SU-DHL-6 (cell line): ENCODE measurements around the gene SPATC1L.

Experiments used
- H2AFZ ChIP-seq: fragments of 200-600 bp; sonication (generic); 2 replicates; pipeline ENCODE4 v1.6.1; 2014; ENCODE audit warnings: low read depth, mild to moderate bottlenecking, moderate library complexity, mixed read lengths, antibody characterized with exemption, low read length; ENCODE audit not compliant: severe bottlenecking
- H3F3A ChIP-seq: fragments of 200-600 bp; shearing (Covaris generic); 2 replicates; pipeline ENCODE4 v1.6.0; 2016; ENCODE audit warnings: antibody characterized with exemption, mild to moderate bottlenecking; ENCODE audit not compliant: insufficient read depth
- H3K27ac ChIP-seq: fragments of 200-600 bp; sonication (generic); 2 replicates; pipeline ENCODE4 v1.5.1; 2016; ENCODE audit warnings: low read depth, mild to moderate bottlenecking, low read length, moderate library complexity, mixed read lengths
- H3K27me3 ChIP-seq: fragments of 200-600 bp; sonication (generic), shearing (Covaris generic); 2 replicates; pipeline ENCODE4 v1.6.0; 2014; ENCODE audit warnings: mild to moderate bottlenecking, low read length
- H3K36me3 ChIP-seq: fragments of 200-600 bp; sonication (generic); 2 replicates; pipeline ENCODE4 v1.6.1; 2014; ENCODE audit warnings: mild to moderate bottlenecking, low read length, mixed read lengths
- H3K4me2 ChIP-seq: fragments of 300-600, 200-600 bp; shearing (Covaris generic), sonication (generic); 2 replicates; pipeline ENCODE4 v1.6.0; 2014; ENCODE audit warnings: low read length, low read depth, mild to moderate bottlenecking; ENCODE audit not compliant: poor library complexity, severe bottlenecking
- H3K4me3 ChIP-seq: fragments of 200-600 bp; sonication (generic); 2 replicates; pipeline ENCODE4 v1.5.1; 2014; ENCODE audit warnings: antibody characterized with exemption, low read length, mild to moderate bottlenecking, mixed read lengths; ENCODE audit not compliant: insufficient read depth, poor library complexity, severe bottlenecking
- H3K79me2 ChIP-seq: fragments of 200-600 bp; sonication (generic); 2 replicates; pipeline ENCODE4 v1.6.1; 2014; ENCODE audit warnings: mild to moderate bottlenecking, low read length, moderate library complexity; ENCODE audit not compliant: insufficient read depth
- H3K9ac ChIP-seq: fragments of 200-600 bp; sonication (generic); 2 replicates; pipeline ENCODE4 v1.7.0; 2014; ENCODE audit warnings: mild to moderate bottlenecking, low read length
- H3K9me2 ChIP-seq: fragments of 200-600 bp; sonication (generic); replicated peaks from 2 replicates; pipeline ENCODE4 v1.6.1; 2014; ENCODE audit warnings: low read length; ENCODE audit not compliant: insufficient read depth
- H3K9me3 ChIP-seq: fragments of 200-600 bp; sonication (generic); 2 replicates; pipeline ENCODE4 v1.6.1; 2014; ENCODE audit warnings: low read length, mixed read lengths; ENCODE audit not compliant: insufficient read depth
- H4K20me1 ChIP-seq: fragments of 200-600 bp; sonication (generic); 2 replicates; pipeline ENCODE4 v1.6.1; 2014; ENCODE audit warnings: low read depth, mild to moderate bottlenecking, antibody characterized with exemption, low read length, moderate library complexity, mixed read lengths
- EZH2phosphoT487 ChIP-seq: fragments of 200-600 bp; sonication (generic), shearing (Covaris generic); conservative IDR thresholded peaks from 2 replicates; pipeline ENCODE4 v1.6.1; 2018; ENCODE audit warnings: mild to moderate bottlenecking, antibody characterized with exemption, low read length, moderate library complexity, mixed read lengths
- TF ChIP-seq, protein P1 (sequence below): fragments of 200-600 bp; sonication (generic); IDR thresholded peaks from one replicate; pipeline ENCODE4 v1.5.1; 2017; ENCODE audit warnings: antibody characterized with exemption, mild to moderate bottlenecking, low read length, moderate library complexity; ENCODE audit not compliant: insufficient read depth, poor library complexity, severe bottlenecking

Gene SPATC1L

DNA sequence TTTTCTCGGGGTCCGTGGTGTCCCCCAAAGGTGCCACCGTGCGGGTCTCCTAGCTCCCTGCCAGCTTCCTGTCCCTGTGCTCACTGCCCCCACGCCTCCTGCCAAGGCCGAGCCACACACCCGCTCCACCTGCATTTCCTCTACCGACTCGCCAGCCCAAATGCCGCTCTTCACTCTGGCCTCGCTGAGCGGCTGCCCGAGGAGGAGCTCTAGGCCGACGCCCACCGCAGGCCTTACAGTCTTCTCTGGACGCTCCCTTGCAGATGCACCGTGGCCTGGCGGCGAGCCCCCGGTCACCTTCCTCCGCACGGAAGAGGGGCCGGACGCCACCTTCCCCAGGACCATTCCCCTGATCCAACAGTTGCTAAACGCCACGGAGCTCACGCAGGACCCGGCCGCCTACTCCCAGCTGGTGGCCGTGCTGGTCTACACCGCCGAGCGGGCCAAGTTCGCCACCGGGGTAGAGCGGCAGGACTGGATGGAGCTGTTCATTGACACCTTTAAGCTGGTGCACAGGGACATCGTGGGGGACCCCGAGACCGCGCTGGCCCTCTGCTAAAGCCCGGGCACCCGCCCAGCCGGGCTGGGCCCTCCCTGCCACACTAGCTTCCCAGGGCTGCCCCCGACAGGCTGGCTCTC lies 55.2 kb downstream of the SPATC1L start:
- H4K20me1 ChIP-seq = no peaks in the 10 kb centered on the region
- H3K79me2 ChIP-seq = no peaks in the 10 kb centered on the region
- no peak overlapping the region for H3K4me2 ChIP-seq
- H2AFZ ChIP-seq = no peak overlapping the region
- H3K9ac ChIP-seq = no peak overlapping the region
- no peaks in the 10 kb centered on the region for H3K9me2 ChIP-seq
- TF ChIP-seq EZH2phosphoT487 = no peak
- TF ChIP-seq, protein P1, sequence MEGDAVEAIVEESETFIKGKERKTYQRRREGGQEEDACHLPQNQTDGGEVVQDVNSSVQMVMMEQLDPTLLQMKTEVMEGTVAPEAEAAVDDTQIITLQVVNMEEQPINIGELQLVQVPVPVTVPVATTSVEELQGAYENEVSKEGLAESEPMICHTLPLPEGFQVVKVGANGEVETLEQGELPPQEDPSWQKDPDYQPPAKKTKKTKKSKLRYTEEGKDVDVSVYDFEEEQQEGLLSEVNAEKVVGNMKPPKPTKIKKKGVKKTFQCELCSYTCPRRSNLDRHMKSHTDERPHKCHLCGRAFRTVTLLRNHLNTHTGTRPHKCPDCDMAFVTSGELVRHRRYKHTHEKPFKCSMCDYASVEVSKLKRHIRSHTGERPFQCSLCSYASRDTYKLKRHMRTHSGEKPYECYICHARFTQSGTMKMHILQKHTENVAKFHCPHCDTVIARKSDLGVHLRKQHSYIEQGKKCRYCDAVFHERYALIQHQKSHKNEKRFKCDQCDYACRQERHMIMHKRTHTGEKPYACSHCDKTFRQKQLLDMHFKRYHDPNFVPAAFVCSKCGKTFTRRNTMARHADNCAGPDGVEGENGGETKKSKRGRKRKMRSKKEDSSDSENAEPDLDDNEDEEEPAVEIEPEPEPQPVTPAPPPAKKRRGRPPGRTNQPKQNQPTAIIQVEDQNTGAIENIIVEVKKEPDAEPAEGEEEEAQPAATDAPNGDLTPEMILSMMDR = no peak
- H3K4me3 ChIP-seq = no peak overlapping the region
- H3K9me3 ChIP-seq = no peaks in the 10 kb centered on the region
- no peaks in the 10 kb centered on the region for H3K36me3 ChIP-seq
- H3K27me3 ChIP-seq = no peaks in the 10 kb centered on the region
- no peaks in the 10 kb centered on the region for H3F3A ChIP-seq
- no peak overlapping the region for H3K27ac ChIP-seq

DNA sequence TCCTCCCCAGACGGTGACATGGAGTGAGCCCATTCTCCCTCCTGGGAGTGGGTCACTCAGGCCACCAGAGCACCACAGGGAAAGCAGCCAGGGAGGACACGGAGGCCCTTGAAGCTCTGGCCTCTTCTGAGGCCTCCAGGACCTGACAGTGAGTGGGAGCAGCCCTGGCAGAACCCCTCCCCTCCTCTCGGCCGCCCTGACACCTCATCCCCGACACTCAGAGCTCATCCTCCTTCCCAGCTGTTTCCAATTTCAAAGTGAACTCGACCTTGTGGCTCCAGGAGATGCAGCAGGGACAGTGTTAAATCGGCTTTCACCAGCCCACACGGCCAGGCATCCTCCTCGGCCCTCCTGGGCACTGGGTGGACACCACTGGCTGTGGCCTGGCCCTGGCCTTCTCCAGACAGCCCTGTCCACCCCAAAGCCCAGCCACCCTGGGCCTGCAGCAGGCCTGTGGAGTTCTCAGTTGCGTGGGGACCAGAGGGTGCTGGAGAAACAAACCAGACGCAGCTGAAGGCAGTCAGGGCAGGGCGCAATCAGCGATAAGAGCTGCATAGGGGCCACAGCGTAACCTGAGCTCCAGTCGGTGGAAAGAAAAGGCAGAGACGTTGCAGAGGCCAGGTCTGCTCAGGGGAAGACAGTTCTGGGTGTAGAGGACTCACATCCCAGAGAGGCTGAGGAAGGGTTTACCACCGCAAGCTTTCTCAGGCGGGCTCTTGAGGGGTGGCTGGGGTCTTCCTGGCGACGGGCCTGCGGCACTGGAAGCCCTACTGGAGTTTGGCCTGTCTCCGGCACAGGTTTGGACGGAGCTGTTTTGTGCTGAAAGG lies 55.9 kb downstream of the SPATC1L start:
- Histone ChIP-seq H3K27me3 (no peaks in the 10 kb centered on the region), H3K36me3 (no peaks in the 10 kb centered on the region), H3K9me3 (no peaks in the 10 kb centered on the region), H3F3A (no peaks in the 10 kb centered on the region), H2AFZ (no peak overlapping the region), H4K20me1 (no peaks in the 10 kb centered on the region), H3K4me3 (no peak overlapping the region), H3K9me2 (no peaks in the 10 kb centered on the region), H3K79me2 (no peaks in the 10 kb centered on the region), H3K4me2 (no peak overlapping the region), H3K27ac (no peak overlapping the region), H3K9ac (no peak overlapping the region)
- no peak for TF ChIP-seq EZH2phosphoT487
- TF ChIP-seq, protein P1 = no peak

DNA sequence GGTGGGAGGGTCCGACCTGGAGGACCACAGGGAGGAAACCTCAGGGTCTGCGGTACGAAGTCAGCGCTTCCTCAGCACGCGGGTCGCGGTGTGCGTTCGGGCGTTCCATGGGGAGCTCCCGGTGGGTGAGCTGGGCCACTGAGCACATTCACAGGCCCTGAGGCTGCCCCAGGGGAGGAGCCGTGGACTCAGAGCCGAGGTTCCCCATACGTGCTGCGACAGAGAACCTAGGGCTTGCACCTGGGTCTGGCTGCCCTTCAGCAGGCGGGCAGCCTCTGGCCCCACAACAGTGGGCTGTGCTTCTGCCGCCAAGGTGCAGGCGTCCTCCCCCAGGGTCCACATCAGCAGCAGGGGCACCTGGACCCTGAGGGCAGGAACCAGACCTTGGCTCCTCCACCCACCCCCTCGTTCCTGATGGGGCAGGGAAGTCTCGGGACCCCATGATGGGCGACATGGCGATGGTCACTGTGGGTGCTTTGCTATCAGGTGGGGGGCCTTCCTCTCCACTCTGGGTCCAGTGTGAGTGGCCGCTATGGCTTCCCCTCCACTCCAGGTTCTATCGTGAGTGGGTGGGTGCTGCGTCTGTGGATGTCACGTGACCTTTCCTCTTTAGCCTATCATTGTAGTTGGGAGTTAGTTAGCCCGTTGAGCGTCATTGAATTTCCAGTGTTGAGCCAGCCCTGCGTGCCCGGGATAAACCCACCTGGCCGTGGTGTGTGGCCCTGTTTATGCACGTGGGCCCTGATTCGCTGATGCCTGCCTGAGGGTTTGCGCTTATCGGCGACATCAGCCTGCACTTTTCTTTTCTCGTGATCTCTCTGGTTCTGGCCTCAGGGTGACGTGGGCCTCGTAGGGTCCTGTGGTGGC lies 56.8 kb downstream of the SPATC1L start:
- Histone ChIP-seq H2AFZ (no peak overlapping the region), H3F3A (no peaks in the 10 kb centered on the region), H3K36me3 (no peaks in the 10 kb centered on the region), H4K20me1 (no peaks in the 10 kb centered on the region), H3K4me2 (no peak overlapping the region), H3K27me3 (no peaks in the 10 kb centered on the region), H3K27ac (no peak overlapping the region), H3K79me2 (no peaks in the 10 kb centered on the region), H3K9me3 (no peaks in the 10 kb centered on the region), H3K4me3 (no peak overlapping the region), H3K9me2 (no peaks in the 10 kb centered on the region), H3K9ac (no peak overlapping the region)
- TF ChIP-seq EZH2phosphoT487 = no peak
- TF ChIP-seq, protein P1 = no peak
